H1 (cell line): Measurements from ENCODE around the gene PLSCR1. TPM values are rescaled to one million over a fixed set of nuclear protein-coding genes. Genes with fewer than 3 reads are reported as not detected.

ENCODE experiments used
- polyA plus RNA-seq, 7 experiments: library from polyadenylated mRNA; depleted of rRNA in 3 of 7; stranded (reverse) in 5 of 7; unstranded in 2 of 7; fragments of >200 nt in 5 of 7; fragments of 200-250 nt in 2 of 7; gene quantifications; 1 replicate in 5 of 7; 2 replicates in 1 of 7; 4 replicates in 1 of 7; pipeline versions ENCODE4 v1.2.1 to v1.2.3, GENCODE V29; 2011 to 2013; ENCODE audit warnings: missing spikeins in 2 of 7, mixed read lengths in 2 of 7
- small RNA-seq: library from polyadenylated mRNA; stranded (forward); fragments of <200 nt; extraction: miRNeasy Mini kit (QIAGEN cat#:217004); gene quantifications from one replicate; pipeline ENCODE3, GENCODE V24; 2013; ENCODE audit not compliant: insufficient read depth
- total RNA-seq: library from RNA; stranded (reverse); fragmentation: NEBNext Ultra II Directional; extraction: Animal tissue kit (Norgen Biotek cat#: 25700); gene quantifications from 2 replicates; pipeline ENCODE4 v1.2.1, GENCODE V29; 2021

PLSCR1 gene
- total and polyA plus RNA-seq, 2 of the 8 experiments (the other 6 are each of a cell fraction or from before 2014, with no cell fraction given), result 32.2 to 48.5 TPM

Small RNA genes within 50 kb of the gene (small RNA-seq; reads per million reads assigned to genes)
- 0.86 reads per million for gene RNU6-428P

Other genes with a start within 250 kb of the PLSCR1 start
- not detected in 2 replicates for gene PLSCR2, start 75.0 kb downstream of the PLSCR1 start, total RNA-seq
- gene PLSCR2, start 75.0 kb downstream of the PLSCR1 start, polyA plus RNA-seq (2011; rRNA removed), result not detected in 2 replicates
- gene PLSCR5, start 60.7 kb upstream of the PLSCR1 start, total RNA-seq, result not detected in 2 replicates
- not detected in 2 replicates for gene PLSCR5, start 60.7 kb upstream of the PLSCR1 start, polyA plus RNA-seq (2011; rRNA removed)